Stimulated activated CD4-positive, alpha-beta T cell treated with anti-CD3 and anti-CD28 coated beads, Interleukin-12 subunit alpha, Interleukin-12 subunit beta, amount 100 ng/mL, for 24 hours (primary cell): Measurements from ENCODE around the gene ELANE.
A peak's percentile ranks its signal among the peaks of the same experiment; 100 is the strongest.
"Not testable (repeated sequence)": the region's sequence is repeated elsewhere in the genome, so short reads cannot be mapped to it uniquely, and the experiment has no call there.

ENCODE experiments used
- DNase-seq, 2 experiments: peaks; one replicate each; pipeline ENCODE4 v3.0.0-alpha.2; 2020; ENCODE audit warnings: low read depth in 2 of 2

Gene ELANE

GRCh38 chr19:862581-863314 is 10.6 kb downstream of the ELANE start:
- DNase-seq = peak; percentile 47 to 73

GRCh38 chr19:863315-863620 is 11.2 kb downstream of the ELANE start:
- no peak for DNase-seq

GRCh38 chr19:866769-867300 is 14.7 kb downstream of the ELANE start:
- no peak for DNase-seq

GRCh38 chr19:867301-867793 is 15.2 kb downstream of the ELANE start:
- no peak for DNase-seq

- DNase-seq = no peak
Measured at GRCh38 chr19:867855-868457, 15.9 kb downstream of the ELANE start.

- no peak for DNase-seq
Measured at GRCh38 chr19:868458-869244, 16.5 kb downstream of the ELANE start.

- no peak for DNase-seq
Measured at GRCh38 chr19:869245-870177, 17.4 kb downstream of the ELANE start.

GRCh38 chr19:870314-870713 is 18.2 kb downstream of the ELANE start:
- DNase-seq = no peak

- DNase-seq = no peak
Measured at GRCh38 chr19:870963-871401, 18.9 kb downstream of the ELANE start.

- no peak for DNase-seq
Measured at GRCh38 chr19:871446-872265, 19.6 kb downstream of the ELANE start.

GRCh38 chr19:872266-872951 is 20.3 kb downstream of the ELANE start:
- peak in 1 of 2 experiments; percentile 74 for DNase-seq

- peak in 1 of 2 experiments; percentile 43 for DNase-seq
Measured at GRCh38 chr19:873084-873483, 21.0 kb downstream of the ELANE start.

- DNase-seq = no peak
Measured at GRCh38 chr19:873561-874041, 21.5 kb downstream of the ELANE start.

- DNase-seq = no peak
Measured at GRCh38 chr19:875265-875879, 23.3 kb downstream of the ELANE start.

- DNase-seq = no peak
Measured at GRCh38 chr19:876089-876488, 24.0 kb downstream of the ELANE start.

- no peak for DNase-seq
Measured at GRCh38 chr19:876780-877314, 24.7 kb downstream of the ELANE start.

GRCh38 chr19:877992-878660 is 26.0 kb downstream of the ELANE start:
- not testable (repeated sequence) for DNase-seq
